ENCODE measurements around the gene MDK.

MDK gene

GRCh38 chr11:46373787-46374740 is 7.4 kb upstream of the MDK start:
- no peak for TF ChIP-seq CTCF (IDR thresholded peaks at IDR 0.05; ENCODE audit: control insufficient read depth, extremely low read depth, insufficient read depth)

GRCh38 chr11:46374815-46375214 is 6.7 kb upstream of the MDK start:
- TF ChIP-seq CTCF (IDR thresholded peaks at IDR 0.05; ENCODE audit: control insufficient read depth, extremely low read depth, insufficient read depth) = no peak
- no peak for DNase-seq (ENCODE audit: low read depth)
- no peak overlapping the region for H3K4me3 ChIP-seq (ENCODE audit: low read depth, low read length)

More at GRCh38 chr11:46373787-46374740, 7.4 kb upstream of the MDK start:
- DNase-seq (ENCODE audit: low read depth) = no peak
- H3K4me3 ChIP-seq (ENCODE audit: low read depth, low read length) = no peak overlapping the region

- no peak overlapping the region for H3K4me3 ChIP-seq (ENCODE audit: low read depth, low read length)
- no peak for TF ChIP-seq CTCF (IDR thresholded peaks at IDR 0.05; ENCODE audit: control insufficient read depth, extremely low read depth, insufficient read depth)
- no peak for DNase-seq (ENCODE audit: low read depth)
Observed at GRCh38 chr11:46375392-46376101, 5.9 kb upstream of the MDK start.

- no peak overlapping the region for H3K4me3 ChIP-seq (ENCODE audit: low read depth, low read length)
- no peak for TF ChIP-seq CTCF (IDR thresholded peaks at IDR 0.05; ENCODE audit: control insufficient read depth, extremely low read depth, insufficient read depth)
- no peak for DNase-seq (ENCODE audit: low read depth)
Observed at GRCh38 chr11:46376258-46377050, 5.0 kb upstream of the MDK start.

- H3K4me3 ChIP-seq (ENCODE audit: low read depth, low read length) = no peak overlapping the region
- no peak for TF ChIP-seq CTCF (IDR thresholded peaks at IDR 0.05; ENCODE audit: control insufficient read depth, extremely low read depth, insufficient read depth)
- DNase-seq (ENCODE audit: low read depth) = no peak
Observed at GRCh38 chr11:46377290-46377689, 4.2 kb upstream of the MDK start.

GRCh38 chr11:46377831-46378230 is 3.6 kb upstream of the MDK start:
- TF ChIP-seq CTCF (IDR thresholded peaks at IDR 0.05; ENCODE audit: control insufficient read depth, extremely low read depth, insufficient read depth) = no peak
- H3K4me3 ChIP-seq (ENCODE audit: low read depth, low read length) = no peak overlapping the region
- DNase-seq (ENCODE audit: low read depth) = no peak
